Mesenchymal stem cell (in vitro differentiated cells and primary cell): ENCODE data around the gene CCDC61.
A peak's percentile ranks its signal among the peaks of the same experiment; 100 is the strongest.

Source experiments
- DNase-seq: peaks from one replicate; pipeline ENCODE4 v3.0.0-alpha.2; 2013
- H2AFZ ChIP-seq: one replicate; pipeline ENCODE4 v1.6.1; 2013; ENCODE audit warnings: low read depth, mild to moderate bottlenecking, control low read depth, inconsistent platforms, low read length, moderate library complexity
- H2AK5ac ChIP-seq: 2 replicates; pipeline ENCODE4 v1.6.1; 2013; ENCODE audit warnings: low read length, moderate library complexity, mild to moderate bottlenecking, inconsistent platforms; ENCODE audit not compliant: severe bottlenecking
- H2BK120ac ChIP-seq: one replicate; pipeline ENCODE4 v1.6.1; 2013; ENCODE audit warnings: low read depth, mild to moderate bottlenecking, inconsistent platforms, low read length, moderate library complexity
- H2BK12ac ChIP-seq, 2 experiments: one replicate each; pipeline ENCODE4 v1.6.1; 2013; ENCODE audit warnings: inconsistent platforms in 2 of 2, low read length in 2 of 2, mild to moderate bottlenecking in 2 of 2, moderate library complexity in 2 of 2, control low read depth in 1 of 2
- H2BK15ac ChIP-seq: one replicate; pipeline ENCODE4 v1.6.1; 2013; ENCODE audit warnings: mild to moderate bottlenecking, low read depth, inconsistent platforms; ENCODE audit not compliant: poor library complexity, severe bottlenecking
- H2BK5ac ChIP-seq: 2 replicates; pipeline ENCODE4 v1.6.1; 2013; ENCODE audit warnings: low read depth, mild to moderate bottlenecking, low read length, control low read depth, inconsistent platforms; ENCODE audit not compliant: poor library complexity, severe bottlenecking
- H3K14ac ChIP-seq, 2 experiments: one replicate each; pipeline ENCODE4 v1.6.1; 2013; ENCODE audit warnings: inconsistent platforms in 2 of 2, low read length in 2 of 2, control low read depth in 1 of 2, mild to moderate bottlenecking in 1 of 2, moderate library complexity in 1 of 2
- H3K18ac ChIP-seq, 2 experiments: one replicate each; pipeline ENCODE4 v1.6.1; 2013; ENCODE audit warnings: inconsistent platforms in 2 of 2, low read length in 2 of 2, control low read depth in 1 of 2, low read depth in 1 of 2, mild to moderate bottlenecking in 1 of 2
- H3K23ac ChIP-seq, 2 experiments: one replicate each; pipeline ENCODE4 v1.6.1; 2013; ENCODE audit warnings: inconsistent platforms in 2 of 2, low read length in 2 of 2, mild to moderate bottlenecking in 2 of 2, moderate library complexity in 2 of 2, control low read depth in 1 of 2
- H3K27ac ChIP-seq: 2 replicates; pipeline ENCODE4 v1.5.1; 2013; ENCODE audit warnings: mild to moderate bottlenecking, moderate library complexity, low read length, control low read depth, inconsistent platforms; ENCODE audit not compliant: poor library complexity, severe bottlenecking
- H3K27me3 ChIP-seq, 2 experiments: 2 replicates each; pipeline versions ENCODE4 v1.6.1 to v1.7.0; 2013; ENCODE audit warnings: low read length in 2 of 2, mild to moderate bottlenecking in 2 of 2, moderate library complexity in 2 of 2, control low read depth in 1 of 2, inconsistent platforms in 1 of 2; ENCODE audit not compliant: control insufficient read depth in 1 of 2, insufficient read depth in 1 of 2
- H3K36me3 ChIP-seq, 2 experiments: 2 replicates each; pipeline versions ENCODE4 v1.6.1 to v1.7.0; 2013; ENCODE audit warnings: low read length in 2 of 2, control low read depth in 1 of 2, inconsistent platforms in 1 of 2, low read depth in 1 of 2, mild to moderate bottlenecking in 1 of 2; ENCODE audit not compliant: insufficient read depth in 2 of 2, control insufficient read depth in 1 of 2
- H3K4ac ChIP-seq, 2 experiments: one replicate each; pipeline ENCODE4 v1.6.1; 2013; ENCODE audit warnings: inconsistent platforms in 2 of 2, low read length in 2 of 2, mild to moderate bottlenecking in 2 of 2, moderate library complexity in 2 of 2, control low read depth in 1 of 2, low read depth in 1 of 2
- H3K4me1 ChIP-seq: 2 replicates; pipeline ENCODE4 v1.6.1; 2013; ENCODE audit warnings: low read depth, low read length, control low read depth; ENCODE audit not compliant: control insufficient read depth, insufficient read depth
- H3K4me2 ChIP-seq: 2 replicates; pipeline ENCODE4 v1.6.1; 2013; ENCODE audit warnings: low read length, mild to moderate bottlenecking, inconsistent platforms; ENCODE audit not compliant: poor library complexity, severe bottlenecking
- H3K4me3 ChIP-seq, 2 experiments: 2 replicates each; pipeline versions ENCODE4 v1.5.1 to v1.7.0; 2013; ENCODE audit warnings: low read length in 2 of 2, mild to moderate bottlenecking in 2 of 2, control low read depth in 1 of 2, low read depth in 1 of 2; ENCODE audit not compliant: insufficient read depth in 1 of 2
- H3K79me1 ChIP-seq: replicated peaks from 2 replicates; pipeline ENCODE4 v1.6.1; 2013; ENCODE audit warnings: mild to moderate bottlenecking, control low read depth, low read length, inconsistent platforms; ENCODE audit not compliant: poor library complexity, severe bottlenecking
- H3K9ac ChIP-seq: 2 replicates; pipeline ENCODE4 v1.7.0; 2013; ENCODE audit warnings: mild to moderate bottlenecking, low read length, moderate library complexity
- H3K9me3 ChIP-seq: 2 replicates; pipeline ENCODE4 v1.7.0; 2013; ENCODE audit warnings: mild to moderate bottlenecking, low read length; ENCODE audit not compliant: control insufficient read depth
- H4K8ac ChIP-seq: one replicate; pipeline ENCODE4 v1.6.1; 2013; ENCODE audit warnings: inconsistent platforms, mild to moderate bottlenecking, low read length, moderate library complexity
- H4K91ac ChIP-seq: one replicate; pipeline ENCODE4 v1.6.1; 2013; ENCODE audit warnings: mild to moderate bottlenecking, low read length, inconsistent platforms
- WGBS: methylation state at CpG from one replicate; pipeline ENCODE4 v1.1.7; 2013; ENCODE audit warnings: mixed read lengths; 5-methylcytosine and 5-hydroxymethylcytosine counted together

Gene CCDC61

DNA sequence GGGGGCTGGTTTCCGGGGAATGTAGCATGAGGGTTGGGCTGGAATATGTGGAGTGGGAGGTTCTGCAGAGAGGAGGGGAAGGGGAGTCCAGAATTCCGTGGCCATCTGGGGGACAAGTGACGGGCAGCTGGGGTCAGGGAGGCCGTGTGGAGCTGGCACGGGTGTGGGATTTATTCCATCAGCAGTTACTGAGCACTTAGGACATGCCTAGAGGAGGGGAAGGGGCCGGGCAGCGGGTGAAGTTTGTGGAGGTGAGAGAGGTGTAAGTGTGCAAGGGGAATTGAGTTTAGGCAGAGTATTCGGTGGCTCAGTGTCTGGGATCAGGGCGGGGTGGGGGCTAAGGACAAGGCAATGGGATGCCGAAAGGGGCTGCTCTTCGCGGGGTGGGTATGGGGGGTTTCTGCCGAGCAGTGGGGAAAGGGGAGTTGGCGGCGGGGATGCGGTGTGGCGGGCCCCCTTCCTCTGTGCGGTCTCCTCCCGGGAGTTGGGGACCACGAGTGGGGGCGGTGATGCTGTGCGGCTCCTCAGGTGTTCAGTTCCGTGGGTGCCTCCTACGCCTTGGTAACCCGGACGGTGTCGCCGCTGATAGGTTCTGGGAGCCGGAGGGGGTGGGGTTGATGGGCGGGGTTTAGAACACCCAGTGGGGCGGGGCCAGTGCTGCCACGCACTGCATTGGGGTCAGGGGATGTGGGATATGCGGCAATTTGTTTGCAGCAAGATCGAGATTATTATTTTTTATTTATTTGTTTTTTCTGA lies 5.4 kb downstream of the CCDC61 start:
- Histone ChIP-seq H2BK120ac (no peak overlapping the region), H3K4me1 (peaks cover 16% of the 10 kb centered on the region), H3K9ac (no peak overlapping the region), H4K91ac (peak overlapping the region; percentile 20), H3K23ac (no peak overlapping the region), H3K14ac (no peak overlapping the region), H2BK15ac (peak overlapping the region; percentile 49), H3K4me3 (peak overlapping the region; percentile 40 to 41), H2BK12ac (no peak overlapping the region), H2AFZ (no peak overlapping the region), H3K18ac (peak overlapping the region in 1 of 2 experiments; percentile 25), H2AK5ac (no peak overlapping the region), H3K4me2 (peak overlapping the region; percentile 53), H3K36me3 (peaks cover 6 to 14% of the 10 kb centered on the region in 2 experiments), H2BK5ac (no peak overlapping the region), H3K79me1 (peaks cover 42% of the 10 kb centered on the region), H3K27me3 (peaks cover 0 to 16% of the 10 kb centered on the region in 2 experiments), H3K27ac (no peak overlapping the region), H3K4ac (no peak overlapping the region), H4K8ac (peak overlapping the region; percentile 7), H3K9me3 (no peaks in the 10 kb centered on the region)
- 19% methylated on average over 33 of the region's 34 CpGs for WGBS
- DNase-seq = no peak

DNA sequence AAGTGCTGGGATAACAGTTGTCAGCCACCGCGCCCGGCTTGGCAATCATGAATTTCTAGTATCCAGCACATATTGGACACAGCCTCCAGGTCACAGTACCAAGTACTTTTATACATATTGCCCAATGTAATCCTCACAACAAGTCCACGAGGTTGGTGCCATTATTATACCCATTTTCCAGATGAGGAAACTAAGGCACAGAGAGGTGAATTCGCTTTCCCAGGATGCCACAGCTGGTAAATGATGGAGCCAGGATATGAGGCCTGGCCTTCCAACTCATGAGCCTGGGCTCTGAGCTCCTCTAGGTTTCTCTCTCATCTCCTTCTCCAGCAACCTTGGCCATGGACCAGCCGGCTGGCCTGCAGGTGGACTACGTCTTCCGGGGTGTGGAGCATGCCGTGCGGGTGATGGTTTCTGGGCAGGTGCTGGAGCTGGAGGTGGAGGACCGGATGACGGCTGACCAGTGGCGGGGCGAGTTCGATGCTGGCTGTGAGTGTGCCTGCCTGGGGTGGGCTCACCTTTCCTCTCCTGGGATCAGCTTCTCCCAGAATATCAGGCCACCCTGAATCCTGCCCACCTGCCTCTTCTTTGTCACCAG lies 7.5 kb downstream of the CCDC61 start:
- Histone ChIP-seq H3K4me3 (no peak overlapping the region), H3K79me1 (peaks cover 34% of the 10 kb centered on the region), H3K4me2 (no peak overlapping the region), H4K91ac (no peak overlapping the region), H3K23ac (no peak overlapping the region), H2BK12ac (no peak overlapping the region), H2BK5ac (no peak overlapping the region), H2BK15ac (no peak overlapping the region), H3K14ac (no peak overlapping the region), H4K8ac (no peak overlapping the region), H3K9ac (no peak overlapping the region), H3K36me3 (peaks cover 10 to 18% of the 10 kb centered on the region in 2 experiments), H3K4me1 (peaks cover 16% of the 10 kb centered on the region), H2AK5ac (no peak overlapping the region), H3K18ac (no peak overlapping the region), H3K9me3 (no peaks in the 10 kb centered on the region), H2AFZ (no peak overlapping the region), H3K4ac (no peak overlapping the region), H2BK120ac (no peak overlapping the region), H3K27me3 (peaks cover 0 to 16% of the 10 kb centered on the region in 2 experiments), H3K27ac (no peak overlapping the region)
- DNase-seq = no peak
- 96% methylated on average over 10 of the region's 15 CpGs for WGBS

DNA sequence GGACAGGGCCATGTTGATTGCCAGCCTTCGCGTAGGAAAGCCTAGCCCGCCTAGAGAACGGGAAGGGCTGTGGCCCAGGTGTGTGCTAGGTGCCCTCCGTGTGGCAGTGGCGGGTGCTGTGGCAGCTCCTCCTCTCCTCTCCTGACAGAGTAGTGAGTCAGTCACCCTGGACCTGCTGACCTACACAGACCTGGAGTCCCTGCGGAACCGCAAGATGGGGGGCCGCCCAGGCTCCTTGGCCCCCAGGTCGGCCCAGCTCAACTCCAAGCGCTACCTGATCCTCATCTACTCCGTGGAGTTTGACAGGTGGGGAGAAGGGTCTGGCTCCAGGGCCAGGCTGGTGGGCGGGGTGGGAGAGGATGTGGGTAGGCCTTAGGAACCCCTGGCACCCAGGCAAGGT lies 11.1 kb downstream of the CCDC61 start:
- no peak overlapping the region for H2BK12ac ChIP-seq
- 97% methylated on average over 12 of the region's 13 CpGs for WGBS
- H3K14ac ChIP-seq = no peak overlapping the region
- no peak overlapping the region for H2BK5ac ChIP-seq
- H3K4me2 ChIP-seq = no peak overlapping the region
- no peak overlapping the region for H2BK15ac ChIP-seq
- no peak overlapping the region for H3K27ac ChIP-seq
- no peak overlapping the region for H3K4me3 ChIP-seq
- H2AK5ac ChIP-seq = no peak overlapping the region
- no peak overlapping the region for H3K4ac ChIP-seq
- H3K23ac ChIP-seq = no peak overlapping the region
- peaks cover 6 to 24% of the 10 kb centered on the region in 2 experiments for H3K36me3 ChIP-seq
- H3K4me1 ChIP-seq = peaks cover 5% of the 10 kb centered on the region
- no peaks in the 10 kb centered on the region for H3K27me3 ChIP-seq
- no peak overlapping the region for H2BK120ac ChIP-seq
- no peak overlapping the region for H4K8ac ChIP-seq
- H3K9me3 ChIP-seq = no peaks in the 10 kb centered on the region
- H2AFZ ChIP-seq = no peak overlapping the region
- H3K9ac ChIP-seq = no peak overlapping the region
- DNase-seq = no peak
- no peak overlapping the region for H4K91ac ChIP-seq
- H3K79me1 ChIP-seq = peaks cover 5% of the 10 kb centered on the region
- H3K18ac ChIP-seq = no peak overlapping the region
